ENCODE measurements around the gene FAM168A.

- TF ChIP-seq CTCF (IDR thresholded peaks at IDR 0.05) (no peak), POLR2AphosphoS5 (IDR thresholded peaks at IDR 0.05; ENCODE audit: low read depth, low read length) (no peak), SIN3A (IDR thresholded peaks at IDR 0.05; ENCODE audit: borderline replicate concordance, insufficient read depth, low read depth, low read length) (no peak), REST (IDR thresholded peaks at IDR 0.05; ENCODE audit: insufficient read depth in 1 of 2, low read depth in 2 of 2, low read length in 1 of 2) (no peak)
Observed at GRCh38 chr11:73622926-73623593, 25.1 kb upstream of the FAM168A start.
